H1 (cell line): ENCODE results near the gene ZBED4. TPM values are rescaled to one million over a fixed set of nuclear protein-coding genes. Genes with fewer than 3 reads are reported as not detected.

ENCODE experiments used
- CTCF ChIA-PET: fragments of 300-600 bp; sonication (Branson Sonifier 250); formaldehyde crosslinking; loops from one replicate; lab custom pipeline; 2021; ENCODE audit not compliant: partially characterized antibody; lab: Charles Lee
- POLR2A ChIA-PET: fragments of 300-600 bp; sonication (Branson Sonifier 250); formaldehyde crosslinking; loops from one replicate; lab custom pipeline; 2021; ENCODE audit warnings: inconsistent platforms; ENCODE audit not compliant: partially characterized antibody; lab: Charles Lee
- DNase-seq, 2 experiments: peaks; one replicate each; pipeline versions ENCODE4 v3.0.0 to v3.0.0-alpha.2; 2010 to 2022; ENCODE audit warnings: low spot score in 2 of 2, low read depth in 1 of 2, mixed read lengths in 1 of 2
- FAIRE-seq: peaks from 2 replicates; lab custom pipeline; 2011; peaks lifted over from hg19 to GRCh38; lab: Jason Lieb, UNC
- H2AFZ ChIP-seq: 2 replicates; pipeline ENCODE4 v1.8.1; 2012; ENCODE audit warnings: low read length, inconsistent platforms
- H2AK5ac ChIP-seq: 2 replicates; pipeline ENCODE4 v1.6.1; 2013; ENCODE audit warnings: low read depth, low read length
- H2BK120ac ChIP-seq: replicated peaks from 2 replicates; pipeline ENCODE3; 2013; ENCODE audit warnings: low read depth, low read length, inconsistent platforms
- H2BK12ac ChIP-seq: 2 replicates; pipeline ENCODE4 v1.6.1; 2013; ENCODE audit warnings: low read depth, low read length
- H2BK15ac ChIP-seq: 2 replicates; pipeline ENCODE4 v1.6.1; 2013; ENCODE audit warnings: low read length
- H2BK20ac ChIP-seq: 2 replicates; pipeline ENCODE4 v1.6.1; 2013; ENCODE audit warnings: low read length
- H2BK5ac ChIP-seq: 2 replicates; pipeline ENCODE4 v1.6.1; 2013; ENCODE audit warnings: low read depth, low read length
- H3K14ac ChIP-seq: 2 replicates; pipeline ENCODE4 v1.6.1; 2013; ENCODE audit warnings: inconsistent platforms; ENCODE audit not compliant: insufficient read length
- H3K18ac ChIP-seq: 2 replicates; pipeline ENCODE4 v1.6.1; 2013; ENCODE audit warnings: low read length; ENCODE audit errors: extremely low read depth
- H3K23ac ChIP-seq: 2 replicates; pipeline ENCODE4 v1.6.1; 2013; ENCODE audit warnings: inconsistent platforms; ENCODE audit not compliant: insufficient read length
- H3K23me2 ChIP-seq: 2 replicates; pipeline ENCODE4 v1.6.1; 2013; ENCODE audit warnings: low read depth, low read length
- H3K27ac ChIP-seq: 2 replicates; pipeline ENCODE4 v1.6.1; 2011; ENCODE audit warnings: low read depth, low read length, inconsistent platforms
- H3K27me3 ChIP-seq, 4 experiments: replicated peaks in 1 of 4; 1 replicate in 1 of 4; 2 replicates in 3 of 4; pipeline versions ENCODE4 v1.6.1 to v1.8.1; 2011 to 2013; ENCODE audit warnings: low read length in 3 of 4, mild to moderate bottlenecking in 3 of 4, inconsistent platforms in 2 of 4, mixed read lengths in 2 of 4, moderate library complexity in 1 of 4; ENCODE audit not compliant: control insufficient read depth in 3 of 4, insufficient read depth in 3 of 4; ENCODE audit errors: extremely low read depth in 1 of 4
- H3K36me3 ChIP-seq, 4 experiments: 2 replicates each; pipeline versions ENCODE4 v1.6.1 to v1.8.1; 2011 to 2013; ENCODE audit warnings: mild to moderate bottlenecking in 4 of 4, low read length in 3 of 4, moderate library complexity in 2 of 4, control low read depth in 1 of 4, inconsistent platforms in 1 of 4; ENCODE audit not compliant: insufficient read depth in 4 of 4, control insufficient read depth in 2 of 4
- H3K4ac ChIP-seq: replicated peaks from 2 replicates; pipeline ENCODE3; 2013; ENCODE audit warnings: low read length, low read depth, mixed read lengths, inconsistent platforms; ENCODE audit not compliant: insufficient read length
- H3K4me1 ChIP-seq, 4 experiments: replicated peaks in 1 of 4; 1 replicate in 1 of 4; 2 replicates in 3 of 4; pipeline versions ENCODE4 v1.6.1 to v1.8.1; 2011 to 2013; ENCODE audit warnings: low read length in 3 of 4, inconsistent platforms in 2 of 4, mixed read lengths in 1 of 4; ENCODE audit not compliant: insufficient read depth in 4 of 4, control insufficient read depth in 3 of 4
- H3K4me2 ChIP-seq, 2 experiments: 2 replicates each; pipeline versions ENCODE4 v1.6.1 to v1.8.1; 2011 to 2013; ENCODE audit warnings: low read depth in 2 of 2, low read length in 2 of 2, control low read depth in 1 of 2, inconsistent platforms in 1 of 2, mild to moderate bottlenecking in 1 of 2; ENCODE audit not compliant: insufficient read depth in 1 of 2
- H3K4me3 ChIP-seq, 4 experiments: fragments of 200-600, 300-600 bp in 1 of 4; sonication (generic), shearing (Covaris generic), sonication (Bioruptor Twin) in 1 of 4; 2 replicates each; pipeline versions ENCODE4 v1.5.1 to v1.8.1; 2011 to 2016; ENCODE audit warnings: low read length in 4 of 4, low read depth in 3 of 4, control low read depth in 2 of 4, inconsistent platforms in 2 of 4, mild to moderate bottlenecking in 2 of 4, mixed read lengths in 1 of 4, moderate library complexity in 1 of 4; ENCODE audit not compliant: insufficient read depth in 2 of 4; ENCODE audit errors: extremely low read depth in 1 of 4
- H3K56ac ChIP-seq: replicated peaks from 2 replicates; pipeline ENCODE3; 2013; ENCODE audit warnings: low read depth, mild to moderate bottlenecking, mixed read lengths, low read length, inconsistent platforms; ENCODE audit not compliant: insufficient read length
- H3K79me1 ChIP-seq: 2 replicates; pipeline ENCODE4 v1.6.1; 2013; ENCODE audit warnings: low read depth, low read length, control low read depth
- H3K79me2 ChIP-seq, 2 experiments: 2 replicates each; pipeline versions ENCODE4 v1.6.1 to v1.8.1; 2012 to 2013; ENCODE audit warnings: low read length in 2 of 2, mild to moderate bottlenecking in 2 of 2, inconsistent platforms in 1 of 2; ENCODE audit not compliant: insufficient read depth in 2 of 2, control insufficient read depth in 1 of 2
- H3K9ac ChIP-seq, 4 experiments: replicated peaks in 1 of 4; 1 replicate in 1 of 4; 2 replicates in 3 of 4; pipeline versions ENCODE4 v1.6.1 to v1.8.1; 2011 to 2013; ENCODE audit warnings: low read depth in 3 of 4, low read length in 3 of 4, control low read depth in 2 of 4, mild to moderate bottlenecking in 2 of 4, moderate library complexity in 2 of 4, inconsistent platforms in 1 of 4; ENCODE audit errors: extremely low read depth in 1 of 4
- H3K9me3 ChIP-seq, 2 experiments: 2 replicates each; pipeline versions ENCODE4 v1.6.1 to v1.8.1; 2012 to 2013; ENCODE audit warnings: mild to moderate bottlenecking in 2 of 2, moderate library complexity in 2 of 2, control low read depth in 1 of 2, inconsistent platforms in 1 of 2, low read depth in 1 of 2, low read length in 1 of 2, mixed read lengths in 1 of 2; ENCODE audit not compliant: insufficient read depth in 2 of 2
- H4K20me1 ChIP-seq, 2 experiments: replicated peaks in 1 of 2; 2 replicates each; pipeline versions ENCODE3 to v1.8.1; 2011 to 2013; ENCODE audit warnings: inconsistent platforms in 2 of 2, low read length in 2 of 2, mild to moderate bottlenecking in 1 of 2; ENCODE audit not compliant: insufficient read depth in 2 of 2, control insufficient read depth in 1 of 2
- H4K5ac ChIP-seq: 2 replicates; pipeline ENCODE4 v1.6.1; 2013; ENCODE audit warnings: low read length, low read depth, mixed read lengths, inconsistent platforms; ENCODE audit not compliant: insufficient read length
- H4K8ac ChIP-seq: 2 replicates; pipeline ENCODE4 v1.8.0; 2013; ENCODE audit warnings: mild to moderate bottlenecking, moderate library complexity, low read length, inconsistent platforms; ENCODE audit not compliant: insufficient read depth; ENCODE audit errors: extremely low read depth
- H4K91ac ChIP-seq: replicated peaks from 2 replicates; pipeline ENCODE3; 2013; ENCODE audit warnings: low read length, mixed read lengths, inconsistent platforms; ENCODE audit not compliant: insufficient read length
- EP300 ChIP-seq, 2 experiments: IDR thresholded peaks; 1 replicate in 1 of 2; 2 replicates in 1 of 2; pipeline ENCODE4 v1.6.1; 2011 to 2012; ENCODE audit warnings: low read depth in 2 of 2, low read length in 2 of 2, mild to moderate bottlenecking in 2 of 2, borderline replicate concordance in 1 of 2, inconsistent platforms in 1 of 2, moderate library complexity in 1 of 2
- SP2 ChIP-seq: IDR thresholded peaks from 2 replicates; pipeline ENCODE4 v1.6.1; 2012; ENCODE audit warnings: mild to moderate bottlenecking, low read length, inconsistent platforms
- WGBS, 2 experiments: shearing (Covaris generic) in 1 of 2; methylation state at CpG; one replicate each; pipeline versions ENCODE4 v1.1.6 to v1.1.7; 2013 to 2015; ENCODE audit warnings: low lambda C conversion rate in 2 of 2, mixed read lengths in 2 of 2, inconsistent platforms in 1 of 2, low coverage in 1 of 2, missing lambda C conversion rate in 1 of 2; ENCODE audit not compliant: insufficient replicate concordance in 2 of 2, insufficient coverage in 1 of 2, insufficient read length in 1 of 2; ENCODE audit errors: extremely low coverage in 1 of 2, missing lambda C conversion rate in 1 of 2; 5-methylcytosine and 5-hydroxymethylcytosine counted together
- polyA plus RNA-seq, 7 experiments: library from polyadenylated mRNA; depleted of rRNA in 3 of 7; stranded (reverse) in 5 of 7; unstranded in 2 of 7; fragments of >200 nt in 5 of 7; fragments of 200-250 nt in 2 of 7; gene quantifications; 1 replicate in 5 of 7; 2 replicates in 1 of 7; 4 replicates in 1 of 7; pipeline versions ENCODE4 v1.2.1 to v1.2.3, GENCODE V29; 2011 to 2013; ENCODE audit warnings: missing spikeins in 2 of 7, mixed read lengths in 2 of 7
- total RNA-seq: library from RNA; stranded (reverse); fragmentation: NEBNext Ultra II Directional; extraction: Animal tissue kit (Norgen Biotek cat#: 25700); gene quantifications from 2 replicates; pipeline ENCODE4 v1.2.1, GENCODE V29; 2021

Gene ZBED4
- total and polyA plus RNA-seq, 2 of the 8 experiments (the other 6 are each of a cell fraction or from before 2014, with no cell fraction given), result 11.0 to 28.3 TPM

DNA sequence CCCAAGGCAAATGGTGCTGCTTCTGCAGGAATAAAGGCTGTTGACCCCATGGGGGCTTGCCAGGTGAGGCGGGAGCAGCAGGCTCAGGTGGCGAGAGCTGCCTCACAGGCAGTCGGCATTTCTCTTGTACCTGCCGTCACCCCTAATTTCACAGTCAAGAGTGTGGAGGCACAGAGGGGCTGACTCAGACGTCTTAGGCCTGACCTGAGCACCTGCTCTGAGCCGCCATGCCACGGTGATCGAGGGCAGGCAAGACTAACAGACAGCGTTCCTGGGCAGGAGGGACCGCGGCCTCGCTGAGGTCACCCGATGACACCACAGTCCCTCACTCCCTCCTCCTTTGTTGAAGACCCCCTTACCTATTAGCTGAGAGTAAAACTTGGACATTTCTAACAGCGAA is 59.4 kb downstream of the ZBED4 start:
- CTCF ChIA-PET, result interaction anchor here (0.9 kb wide), 1 partner anchor 39 kb away, joined by 4 read pairs; no protein-coding TSS in a partner anchor
- Histone ChIP-seq H3K14ac (no peak overlapping the region), H4K8ac (no peak overlapping the region), H3K36me3 (peaks cover 0 to 3% (median 1%) of the 10 kb centered on the region in 4 experiments; a peak in 4 of 8 replicates), H3K4ac (no peak overlapping the region), H3K4me1 (peaks cover 0 to 5% (median 0%) of the 10 kb centered on the region in 4 experiments; a peak in 4 of 7 replicates), H2AFZ (no peak overlapping the region), H2BK15ac (no peak overlapping the region), H3K9me3 (no peaks in the 10 kb centered on the region), H3K4me2 (no peak overlapping the region), H3K4me3 (no peak overlapping the region), H2BK20ac (no peak overlapping the region), H2BK5ac (no peak overlapping the region), H3K27me3 (no peaks in the 10 kb centered on the region), H3K23me2 (peaks cover 2% of the 10 kb centered on the region; the same call in 1 of the 2 replicates), H3K79me2 (peaks cover 0 to 8% of the 10 kb centered on the region in 2 experiments; a peak in 1 of 4 replicates), H3K23ac (no peak overlapping the region), H2BK12ac (no peak overlapping the region), H4K20me1 (peaks cover 3 to 13% of the 10 kb centered on the region in 2 experiments), H3K56ac (no peak overlapping the region), H3K27ac (no peak overlapping the region), H2AK5ac (no peak overlapping the region), H4K5ac (no peak overlapping the region), H4K91ac (no peak overlapping the region), H3K79me1 (peaks cover 3% of the 10 kb centered on the region; the same call in 1 of the 2 replicates), H3K18ac (no peak overlapping the region), H2BK120ac (no peak overlapping the region), H3K9ac (no peak overlapping the region; a peak in 1 of 7 replicates)
- FAIRE-seq (no peak), DNase-seq (no peak)
- WGBS, 2 experiments, result 89% methylated on average over 14 of the region's 14 CpGs; no CpG with 5 or more reads in 1 of the 2 experiments
- no peak for TF ChIP-seq SP2
- no peak for TF ChIP-seq EP300 (IDR thresholded peaks at IDR 0.05; ENCODE audit: borderline replicate concordance in 1 of 2, low read depth in 2 of 2, low read length in 2 of 2)
- POLR2A ChIA-PET, result interaction anchor here (1.0 kb wide), 1 partner anchor 10 kb away, joined by 3 read pairs; no protein-coding TSS in a partner anchor
